ENCODE data around the gene TP63. TPM values are rescaled to one million over a fixed set of nuclear protein-coding genes. Genes with fewer than 3 reads are reported as not detected.

Gene TP63
- total RNA-seq, 1 experiment from 2014 or later, result 41.9 TPM

DNA sequence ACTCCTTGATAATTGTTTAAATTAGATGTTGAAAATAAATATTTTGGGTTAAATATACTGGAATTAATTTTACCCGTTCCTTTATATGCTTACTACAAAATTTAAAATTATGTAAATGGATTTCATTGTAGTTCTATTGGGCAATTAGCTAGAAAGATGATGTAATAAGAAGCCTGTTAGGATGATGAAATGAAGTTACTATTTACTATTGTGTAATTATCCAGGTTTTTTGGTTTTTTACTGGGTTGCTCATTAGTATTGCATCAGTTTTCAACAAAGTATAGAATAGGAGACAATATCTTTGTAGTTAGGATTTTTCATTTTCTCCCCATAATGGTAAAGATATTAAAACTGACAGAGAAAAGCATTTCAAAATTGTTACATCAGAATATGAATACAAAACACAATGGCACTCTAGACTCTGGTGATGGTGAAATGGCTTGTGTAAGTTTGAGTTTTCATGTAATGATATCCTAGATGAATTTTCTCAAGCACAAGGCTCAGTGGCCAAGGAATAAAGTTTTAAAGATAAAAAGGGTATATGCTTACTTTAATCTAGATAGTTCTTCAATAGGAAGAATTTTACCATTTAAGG is 267.5 kb downstream of the TP63 start:
- BruUV-seq (replicated peaks), result TSS peak; percentile 16
- CTCF ChIA-PET, result interaction anchor here (0.8 kb wide), 1 partner anchor 21 kb away, joined by 3 read pairs; no protein-coding TSS in a partner anchor
- H3K9me3 Mint-ChIP-seq (ENCODE audit: unreplicated experiment), result no peaks in the 10 kb centered on the region
- intact Hi-C loops (cut with micrococcal nuclease), result loop anchor here (5.0 kb wide), 1 partner anchor 39 kb away; no protein-coding TSS in a partner anchor
- peaks cover 6% of the 10 kb centered on the region for H3K36me3 Mint-ChIP-seq (ENCODE audit: insufficient read depth, unreplicated experiment)
- H3K4me3 Mint-ChIP-seq (ENCODE audit: unreplicated experiment), result no peak overlapping the region
- no peak for TF ChIP-seq CTCF (IDR thresholded peaks at IDR 0.05; ENCODE audit: unreplicated experiment)
- no peaks in the 10 kb centered on the region for H3K27me3 Mint-ChIP-seq (ENCODE audit: insufficient read depth, unreplicated experiment)
- POLR2A ChIA-PET, result interaction anchor here (0.9 to 1.9 kb wide), 4 partner anchors 16 to 385 kb away, joined by 3 to 6 read pairs (median 4); no protein-coding TSS in a partner anchor
- no peak overlapping the region for H3K27ac Mint-ChIP-seq (ENCODE audit: low read depth, unreplicated experiment)
- peak; percentile 67 for DNase-seq (ENCODE audit: unreplicated experiment)
- no peaks in the 10 kb centered on the region for H3K4me1 Mint-ChIP-seq (ENCODE audit: insufficient read depth, unreplicated experiment)

- Mint-ChIP-seq H3K27me3 (ENCODE audit: insufficient read depth, unreplicated experiment) (no peaks in the 10 kb centered on the region), H3K4me3 (ENCODE audit: unreplicated experiment) (no peak overlapping the region), H3K9me3 (ENCODE audit: unreplicated experiment) (no peaks in the 10 kb centered on the region), H3K4me1 (ENCODE audit: insufficient read depth, unreplicated experiment) (no peaks in the 10 kb centered on the region), H3K27ac (ENCODE audit: low read depth, unreplicated experiment) (no peak overlapping the region), H3K36me3 (ENCODE audit: insufficient read depth, unreplicated experiment) (peaks cover 3% of the 10 kb centered on the region)
- no TSS peak for BruUV-seq (replicated peaks)
- TF ChIP-seq CTCF (IDR thresholded peaks at IDR 0.05; ENCODE audit: unreplicated experiment), result no peak
- intact Hi-C loops (cut with micrococcal nuclease), result loop anchor here (5.0 kb wide), 1 partner anchor 38 kb away; no protein-coding TSS in a partner anchor
- ChIA-PET POLR2A (interaction anchor here (0.9 to 1.9 kb wide), 3 partner anchors 10 to 386 kb away, joined by 3 to 11 read pairs (median 6); no protein-coding TSS in a partner anchor), CTCF (no interaction called here)
- no peak for DNase-seq (ENCODE audit: unreplicated experiment)
These were observed 268.0 kb downstream of the TP63 start for GRCh38 chr3:189899186-189899585.

DNA sequence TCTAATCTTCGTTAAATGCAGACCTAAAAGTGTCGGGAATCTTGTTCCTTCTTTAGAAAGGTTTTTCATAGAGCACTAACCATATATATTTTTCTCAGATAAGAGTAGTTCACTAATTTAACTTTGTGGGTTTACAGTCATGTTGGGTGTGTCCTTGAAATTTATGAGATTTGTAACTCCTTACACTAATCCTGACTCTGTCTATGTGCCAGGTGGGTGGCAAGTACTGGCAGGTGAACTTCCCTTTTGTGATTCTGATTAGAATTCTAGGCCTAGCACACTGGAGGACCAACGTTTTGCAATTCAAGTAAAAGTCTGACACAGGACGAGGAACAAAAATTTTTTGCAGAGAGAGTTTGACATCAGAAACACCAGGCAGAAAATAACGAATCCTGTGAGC is 269.4 kb downstream of the TP63 start:
- Mint-ChIP-seq H3K27ac (ENCODE audit: low read depth, unreplicated experiment) (no peak overlapping the region), H3K9me3 (ENCODE audit: unreplicated experiment) (no peaks in the 10 kb centered on the region), H3K4me1 (ENCODE audit: insufficient read depth, unreplicated experiment) (no peaks in the 10 kb centered on the region), H3K36me3 (ENCODE audit: insufficient read depth, unreplicated experiment) (no peaks in the 10 kb centered on the region), H3K4me3 (ENCODE audit: unreplicated experiment) (no peak overlapping the region), H3K27me3 (ENCODE audit: insufficient read depth, unreplicated experiment) (no peaks in the 10 kb centered on the region)
- BruUV-seq (replicated peaks), result no TSS peak
- CTCF ChIA-PET, result interaction anchor here (0.5 kb wide), 1 partner anchor 505 kb away, joined by 5 read pairs; no protein-coding TSS in a partner anchor
- intact Hi-C loops (cut with micrococcal nuclease), result no loop called here
- POLR2A ChIA-PET, result interaction anchor here (0.9 to 1.9 kb wide), 2 partner anchors 8 to 53 kb away, joined by 3 to 11 read pairs; no protein-coding TSS in a partner anchor
- DNase-seq (ENCODE audit: unreplicated experiment), result peak; percentile 39
- TF ChIP-seq CTCF (IDR thresholded peaks at IDR 0.05; ENCODE audit: unreplicated experiment), result no peak

DNA sequence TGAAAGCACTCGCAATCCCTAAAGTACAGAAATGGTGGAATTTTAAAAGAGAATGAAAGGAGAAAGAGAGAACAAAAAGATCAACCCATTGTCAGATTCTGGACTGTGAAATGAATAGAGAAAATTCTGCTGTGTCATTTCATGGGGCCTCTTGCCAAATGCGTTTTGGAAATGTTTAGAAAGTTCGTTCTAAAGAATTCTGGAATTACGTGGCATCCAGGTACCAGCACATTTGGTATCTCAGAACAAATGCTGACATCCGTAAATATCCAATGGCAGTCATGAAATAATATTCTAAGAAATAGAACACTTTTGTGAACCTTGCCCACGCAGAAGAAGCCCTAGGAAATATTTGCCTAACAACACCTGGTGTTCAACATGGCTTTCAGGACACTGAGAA is 270.3 kb downstream of the TP63 start:
- H3K4me1 Mint-ChIP-seq (ENCODE audit: insufficient read depth, unreplicated experiment), result no peaks in the 10 kb centered on the region
- H3K4me3 Mint-ChIP-seq (ENCODE audit: unreplicated experiment), result no peak overlapping the region
- DNase-seq (ENCODE audit: unreplicated experiment), result no peak
- ChIA-PET POLR2A (interaction anchor here (1.2 kb wide), 1 partner anchor 29 kb away, joined by 3 read pairs; no protein-coding TSS in a partner anchor), CTCF (interaction anchor here (0.6 kb wide), 1 partner anchor 14 kb away, joined by 3 read pairs; no protein-coding TSS in a partner anchor)
- BruUV-seq (replicated peaks), result no TSS peak
- no peaks in the 10 kb centered on the region for H3K27me3 Mint-ChIP-seq (ENCODE audit: insufficient read depth, unreplicated experiment)
- intact Hi-C loops (cut with micrococcal nuclease), result no loop called here
- no peaks in the 10 kb centered on the region for H3K36me3 Mint-ChIP-seq (ENCODE audit: insufficient read depth, unreplicated experiment)
- H3K27ac Mint-ChIP-seq (ENCODE audit: low read depth, unreplicated experiment), result no peak overlapping the region
- H3K9me3 Mint-ChIP-seq (ENCODE audit: unreplicated experiment), result no peaks in the 10 kb centered on the region
- TF ChIP-seq CTCF (IDR thresholded peaks at IDR 0.05; ENCODE audit: unreplicated experiment), result no peak
